IPS DF 19.7 (cell line): ENCODE measurements around the gene GPRC5D.

ENCODE experiments used
- DNase-seq: peaks from one replicate; pipeline ENCODE4 v3.0.0-alpha.2; 2013; ENCODE audit warnings: low read depth, low spot score

Gene GPRC5D

DNA sequence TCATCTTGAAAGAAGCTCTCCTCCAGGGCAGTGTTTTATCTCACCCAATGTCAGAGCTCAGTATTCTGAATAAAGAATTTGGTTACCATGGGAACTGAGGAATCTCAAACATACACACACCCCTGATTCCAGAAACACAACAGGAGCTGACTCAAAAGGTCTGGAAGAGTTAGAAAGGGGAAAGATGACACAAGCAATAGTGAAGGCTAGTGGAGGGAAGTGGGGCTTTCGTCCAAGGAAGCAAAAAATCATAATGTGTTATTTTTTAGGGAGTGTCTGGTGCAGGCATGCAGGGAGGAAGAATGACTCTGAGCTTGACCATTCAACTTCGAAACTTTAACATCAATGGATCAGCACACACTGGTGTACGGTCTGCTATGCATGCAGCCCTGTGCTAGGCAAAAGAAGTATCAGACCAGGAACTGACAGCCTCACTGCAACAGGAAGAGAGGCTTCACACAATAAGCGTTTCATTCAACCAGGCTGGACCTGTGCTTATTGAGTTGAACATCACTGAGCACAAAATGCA is 27.8 kb upstream of the GPRC5D start:
- DNase-seq, result no peak

DNA sequence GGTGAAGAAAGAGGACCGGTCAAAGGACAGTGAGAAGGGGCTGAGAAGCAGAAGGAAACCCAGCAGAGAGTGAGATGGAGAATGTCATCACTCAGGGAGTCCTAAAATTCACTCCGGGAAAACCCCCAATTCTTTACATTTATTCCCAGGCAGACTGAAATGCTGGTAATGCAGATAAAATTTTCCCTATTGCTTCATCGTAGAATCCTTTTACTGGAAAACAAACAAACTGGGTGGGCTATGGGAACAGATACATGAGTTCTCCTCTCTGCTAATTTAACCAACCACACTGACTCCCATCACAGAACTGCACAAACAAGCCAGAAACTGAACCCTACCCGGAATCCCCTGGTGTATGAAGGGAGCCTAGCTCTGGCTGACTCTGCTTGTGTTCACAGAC is 27.2 kb upstream of the GPRC5D start:
- no peak for DNase-seq

DNA sequence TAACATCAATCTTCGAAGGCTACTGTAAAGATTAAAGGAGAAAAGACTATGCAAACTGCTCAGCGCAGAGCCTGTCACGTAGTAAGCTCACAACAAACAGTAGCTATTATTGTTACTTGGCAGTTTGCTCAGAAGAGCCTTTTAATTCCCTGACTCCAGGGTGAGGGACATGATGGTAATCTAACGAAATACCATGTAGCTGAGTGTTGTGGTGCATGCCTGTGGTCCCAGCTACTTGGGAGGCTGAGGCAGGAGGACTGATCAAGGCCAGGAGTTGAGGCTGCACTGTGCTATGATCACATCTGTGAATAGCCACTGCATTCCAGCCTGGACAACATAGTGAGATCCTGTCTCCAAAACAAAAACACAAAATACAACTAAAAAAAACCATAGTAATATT is 25.3 kb upstream of the GPRC5D start:
- DNase-seq, result no peak

DNA sequence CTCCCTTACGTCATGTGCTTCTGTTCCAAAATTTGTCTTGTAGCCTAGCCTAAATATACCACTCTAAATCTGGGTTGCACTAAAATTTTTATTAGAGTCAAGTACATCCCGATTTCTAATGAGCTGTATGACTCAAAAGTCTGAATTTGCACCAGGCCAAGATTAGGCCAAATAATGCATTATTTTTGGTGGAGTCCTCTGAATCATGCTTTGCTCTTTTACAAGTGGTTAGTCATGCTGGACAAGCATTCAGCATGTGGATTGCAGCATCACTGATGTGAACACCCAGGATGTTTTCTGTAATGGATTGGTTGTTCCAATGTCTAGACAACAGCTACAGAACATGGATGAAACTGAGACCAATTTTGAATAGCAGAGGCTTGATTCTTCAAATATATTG is 24.4 kb upstream of the GPRC5D start:
- DNase-seq, result no peak

DNA sequence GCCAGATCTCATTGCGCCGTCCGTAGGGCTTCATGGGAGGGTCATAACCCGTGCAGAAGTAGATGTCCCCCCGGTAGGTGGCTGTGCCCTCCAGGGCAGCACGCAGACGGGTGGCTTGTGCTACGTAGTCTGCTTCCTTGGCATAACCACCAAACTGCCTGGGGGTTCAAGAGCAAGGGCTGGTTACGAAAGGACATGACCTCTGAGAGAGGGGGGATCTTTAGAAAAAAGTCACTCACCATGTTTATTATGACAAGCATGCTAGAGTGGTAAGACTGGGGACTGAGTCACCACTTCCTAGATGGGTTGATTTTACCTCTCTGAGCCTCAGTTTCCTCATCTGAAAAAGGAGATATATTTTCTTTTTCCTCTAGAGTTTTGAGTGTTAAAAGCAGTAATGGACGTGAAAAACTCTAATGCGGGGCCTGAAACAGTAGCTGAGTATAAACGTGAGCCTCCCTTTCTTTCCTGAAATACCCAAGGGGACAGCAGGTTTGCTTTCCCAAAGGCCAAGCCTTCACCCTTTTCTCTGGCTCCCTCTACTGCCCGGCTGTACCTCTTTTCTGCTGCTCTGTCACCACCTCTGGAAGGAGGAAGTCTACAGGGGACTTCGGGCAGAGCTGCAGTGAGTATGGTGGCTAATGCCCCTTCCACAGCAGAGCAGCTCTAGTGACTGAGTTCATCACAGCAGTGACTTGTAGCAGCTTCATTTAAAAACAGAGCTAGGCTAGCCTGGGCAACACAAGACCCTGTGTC is 23.5 kb upstream of the GPRC5D start:
- no peak for DNase-seq

DNA sequence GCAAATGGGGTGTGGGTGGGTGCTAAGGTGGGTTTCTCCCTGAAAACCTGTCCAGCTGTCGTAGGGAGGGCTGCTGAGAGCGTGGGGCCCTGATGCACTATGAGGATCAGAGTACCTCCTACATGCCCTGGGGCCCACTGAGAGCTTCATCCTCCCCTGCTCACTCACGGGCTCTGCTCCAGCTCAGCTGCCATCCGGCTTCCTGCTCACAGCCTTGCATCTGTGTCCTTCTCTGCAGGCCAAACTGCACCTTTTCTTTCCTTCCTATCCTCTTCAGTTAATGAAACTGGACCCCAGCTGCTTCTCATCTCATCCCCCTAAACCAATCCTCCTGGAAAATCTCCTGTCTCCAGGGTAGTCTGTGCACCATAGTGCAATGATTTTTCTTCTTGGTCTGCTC is 22.2 kb upstream of the GPRC5D start:
- no peak for DNase-seq

DNA sequence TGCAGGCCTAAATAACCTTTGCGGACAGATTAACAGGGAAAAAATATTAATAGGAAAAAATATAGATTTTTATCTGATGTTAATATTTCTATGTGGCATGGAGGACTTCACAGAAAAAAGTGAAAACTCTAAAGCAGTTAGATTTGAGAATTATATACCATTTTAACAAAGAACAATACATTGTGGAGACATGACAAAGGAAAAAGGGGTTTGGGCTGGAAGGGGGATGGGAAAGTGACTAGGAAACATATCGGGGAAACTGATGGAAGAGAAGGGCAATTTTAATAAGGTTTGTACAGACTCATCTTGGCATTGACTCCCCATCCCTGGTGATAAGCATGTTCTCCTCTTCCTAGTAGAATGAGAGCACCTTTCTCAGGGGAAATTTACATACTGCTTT is 21.0 kb upstream of the GPRC5D start:
- DNase-seq, result no peak

DNA sequence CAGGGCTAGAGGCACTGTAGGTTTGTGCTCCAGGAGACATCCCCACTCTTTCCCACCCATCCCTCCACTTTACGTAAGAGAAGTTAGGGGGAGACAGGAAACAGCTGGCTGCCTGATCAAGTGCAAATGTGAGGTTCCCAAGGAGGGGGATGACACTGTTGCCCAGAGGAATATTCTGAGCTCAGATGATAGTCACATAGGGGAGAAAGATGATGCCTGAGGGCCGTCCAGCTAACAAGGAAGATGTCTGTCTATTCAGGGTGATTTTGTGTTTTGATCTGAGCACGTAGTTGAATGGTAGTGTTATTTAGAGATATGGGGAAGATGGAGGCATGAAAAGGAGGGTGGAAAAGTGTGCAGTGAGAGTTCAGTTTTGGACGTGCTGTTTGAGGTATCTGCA is 13.9 kb upstream of the GPRC5D start:
- DNase-seq, result no peak

DNA sequence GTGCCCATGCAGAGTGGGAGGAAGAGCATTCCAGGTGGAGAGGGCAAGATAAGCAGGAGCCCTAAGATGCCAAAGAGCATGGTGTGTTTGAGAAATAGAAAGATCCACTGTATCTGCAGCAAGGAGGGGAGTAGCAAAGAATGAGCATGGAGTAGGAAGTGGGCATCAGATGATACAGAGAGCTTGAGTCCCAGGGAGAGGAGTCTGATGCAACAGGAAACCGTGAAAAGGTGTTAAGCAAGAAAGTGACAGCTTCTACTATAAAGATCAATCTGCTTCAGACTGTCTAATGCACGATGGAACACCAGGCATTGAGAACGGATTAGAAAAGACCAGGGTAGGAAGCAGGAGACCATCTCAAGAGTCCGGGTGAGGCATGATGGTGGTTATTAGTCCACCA is 12.3 kb upstream of the GPRC5D start:
- DNase-seq, result no peak

DNA sequence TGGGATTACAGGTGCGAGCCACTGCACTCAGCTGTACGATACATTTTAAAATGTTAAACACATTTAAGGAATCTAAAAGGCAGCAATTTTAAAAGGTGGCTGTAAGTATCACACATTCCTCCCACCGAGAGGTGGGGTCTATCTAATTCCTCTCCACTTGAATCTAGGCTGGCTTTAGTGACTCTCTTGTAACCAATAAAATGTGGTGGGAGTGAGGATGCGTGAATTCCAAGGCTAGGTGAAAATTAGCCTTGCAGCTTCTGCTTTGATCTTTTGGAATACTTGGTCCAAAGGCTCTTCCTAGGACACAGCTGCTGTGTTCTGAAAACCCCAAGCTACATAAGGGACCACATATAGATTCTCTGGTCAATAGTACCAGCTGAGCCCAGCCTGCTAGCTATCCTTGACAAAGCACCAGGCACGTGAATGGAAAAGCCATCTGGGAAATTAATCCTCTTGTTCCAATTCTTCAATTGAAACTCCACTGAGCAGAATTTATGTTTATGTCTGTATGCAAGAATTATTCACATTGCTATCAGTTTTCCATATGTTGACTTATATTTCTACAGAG is 8.8 kb upstream of the GPRC5D start:
- no peak for DNase-seq

DNA sequence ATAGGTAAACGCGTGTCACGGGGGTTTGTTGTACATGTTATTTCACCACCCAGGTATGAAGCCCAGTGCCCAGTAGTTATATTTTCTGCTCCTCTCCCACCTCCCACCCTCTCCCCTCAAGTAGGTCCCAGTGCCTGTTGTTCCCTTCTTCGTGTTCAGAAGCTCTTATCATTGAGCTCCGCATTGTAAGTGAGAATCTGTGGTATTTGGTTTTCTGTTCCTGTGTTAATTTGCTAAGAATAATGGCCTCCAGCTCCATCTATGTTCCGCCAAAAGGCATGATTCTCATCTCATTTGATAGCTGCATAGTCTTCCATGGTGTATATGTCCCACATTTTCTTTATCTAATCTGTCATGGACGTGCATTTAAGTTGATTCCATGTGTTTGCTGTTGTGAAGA is 6.9 kb upstream of the GPRC5D start:
- no peak for DNase-seq

DNA sequence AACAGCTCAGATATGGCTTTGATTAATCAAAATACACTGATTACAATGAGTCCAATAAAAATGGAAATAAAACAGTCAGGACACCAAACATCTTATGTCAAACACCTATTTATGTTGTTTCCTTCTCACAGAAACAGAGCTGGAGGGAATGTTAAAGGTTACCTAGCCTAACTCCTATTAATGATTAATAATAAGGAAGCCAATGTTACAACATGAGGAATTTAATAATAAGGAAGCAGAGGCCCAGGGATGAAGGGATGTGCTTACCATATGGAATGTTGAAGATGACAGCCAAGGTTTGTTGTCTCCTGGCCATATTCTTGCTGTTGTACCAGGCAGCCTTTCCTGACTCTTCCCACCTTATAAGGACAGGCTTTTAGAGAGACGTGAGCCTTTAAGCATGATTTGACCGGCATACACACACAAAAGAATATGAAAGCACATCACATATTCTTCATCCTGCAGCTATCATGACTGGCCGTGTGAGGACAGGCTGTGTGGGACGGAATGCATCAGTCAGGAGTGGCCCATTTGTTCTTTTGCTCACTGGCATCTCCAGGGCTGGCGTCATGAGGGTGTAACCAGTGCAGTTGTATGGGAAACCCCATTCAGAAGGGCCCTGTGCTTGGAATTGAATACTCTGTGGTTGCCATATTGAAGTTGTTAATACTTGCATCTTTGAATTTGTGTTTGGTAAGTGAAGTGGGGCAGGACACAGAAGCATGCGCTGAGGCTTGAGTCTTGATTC is 3.1 kb upstream of the GPRC5D start:
- DNase-seq, result no peak

DNA sequence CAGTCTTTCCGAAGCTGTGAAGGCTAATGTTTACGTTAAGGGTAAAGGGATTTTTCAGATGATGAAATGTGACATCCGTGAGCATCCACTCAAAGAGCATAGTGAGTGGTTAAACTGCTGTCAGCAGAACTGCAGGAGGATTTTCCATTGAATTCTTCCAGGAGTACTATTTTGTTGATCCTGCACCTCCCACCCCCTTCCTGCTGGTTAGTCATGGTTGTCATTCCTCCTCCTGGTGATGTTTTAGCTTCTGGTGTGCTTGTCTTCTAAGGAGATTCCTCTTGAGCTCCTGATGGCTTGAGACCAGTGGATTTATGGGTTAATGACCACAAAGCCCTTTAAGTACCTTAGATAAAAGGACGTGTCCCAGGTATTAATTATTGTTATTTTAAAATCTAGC is 2.4 kb upstream of the GPRC5D start:
- no peak for DNase-seq

DNA sequence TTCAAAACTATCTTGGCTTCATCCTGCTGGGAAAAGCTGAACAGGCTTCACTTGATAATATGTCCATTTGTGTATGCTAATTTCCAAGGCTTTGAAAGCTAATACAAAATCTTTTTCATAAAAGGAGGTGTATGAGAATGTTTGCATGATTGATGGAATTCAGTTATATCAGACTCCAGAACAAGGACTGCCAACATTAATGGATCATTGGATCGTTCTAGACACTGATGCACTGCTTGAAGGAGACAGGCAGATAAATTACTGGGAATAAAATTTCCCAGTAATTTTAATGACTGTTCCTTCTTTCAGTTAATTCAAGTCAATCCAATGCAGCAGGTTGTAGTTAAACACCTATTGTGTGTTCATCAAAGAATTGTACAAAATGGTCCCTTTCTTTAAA is 466 bp downstream of the GPRC5D start:
- DNase-seq, result no peak

DNA sequence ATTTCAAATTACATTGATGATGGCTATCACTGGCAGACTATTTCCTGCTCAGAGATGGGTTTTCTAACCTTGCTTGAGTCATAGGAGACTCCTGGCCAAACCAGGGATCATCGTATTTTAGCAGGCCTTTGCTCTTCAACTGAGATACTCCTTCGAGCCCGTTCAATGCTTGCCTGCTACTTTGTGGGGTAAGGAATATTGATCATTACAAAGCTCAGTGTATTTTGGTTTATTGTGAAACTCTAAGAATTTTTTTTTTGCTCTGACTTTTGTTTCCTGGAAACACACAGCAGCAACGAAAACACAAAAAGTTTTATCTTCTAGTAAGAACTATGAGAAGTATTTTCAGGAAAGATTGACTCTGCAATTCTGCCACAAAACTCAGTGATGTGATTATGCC is 4.1 kb downstream of the GPRC5D start:
- DNase-seq, result no peak

DNA sequence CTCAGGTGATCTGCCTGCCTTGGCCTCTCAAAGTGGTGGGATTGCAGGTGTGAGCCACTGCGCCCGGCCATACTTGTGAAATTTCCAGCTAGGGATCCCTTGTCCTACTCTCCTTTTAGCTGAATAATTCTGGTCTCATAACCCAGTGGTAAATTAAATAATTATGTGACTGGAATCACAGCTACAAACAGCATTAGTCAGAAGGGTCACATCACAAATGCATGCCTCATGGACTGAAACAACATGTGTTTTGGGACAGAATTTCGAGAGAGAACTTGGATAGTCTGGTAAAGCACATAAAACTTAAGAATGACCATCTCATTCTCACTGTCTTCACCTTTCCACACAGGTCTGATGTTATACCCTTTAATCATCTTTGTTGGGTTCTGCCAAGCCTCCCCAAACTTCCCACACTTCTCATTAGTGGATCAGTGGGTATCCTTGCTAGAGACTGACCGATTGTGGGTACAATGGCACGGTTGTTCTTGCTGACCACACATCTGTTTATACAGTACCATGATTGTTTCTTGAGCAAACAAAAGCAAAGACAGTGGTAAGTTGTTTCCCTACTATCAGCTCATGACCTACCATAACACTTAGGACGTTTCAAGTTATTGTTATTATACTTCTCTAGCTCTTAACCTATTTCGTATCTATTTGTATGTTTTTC is 5.1 kb downstream of the GPRC5D start:
- DNase-seq, result no peak

DNA sequence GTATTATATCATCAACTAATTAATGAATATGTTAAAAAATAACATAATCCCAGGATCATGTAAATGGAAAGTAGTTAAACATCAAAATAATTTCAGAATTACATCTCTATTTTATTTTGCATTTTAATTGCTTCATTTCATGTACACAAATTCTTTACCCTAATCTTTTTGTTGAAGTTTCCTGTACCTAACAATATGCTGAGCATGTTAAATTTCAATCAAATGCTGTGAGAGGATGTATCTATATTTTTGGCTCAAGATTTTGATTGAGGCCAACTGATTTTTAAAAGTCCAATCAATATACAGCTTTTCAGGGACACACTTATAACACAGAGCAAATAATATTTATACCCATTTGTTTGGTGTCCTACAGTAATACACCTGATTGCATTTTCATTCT is 6.4 kb downstream of the GPRC5D start:
- DNase-seq, result no peak

DNA sequence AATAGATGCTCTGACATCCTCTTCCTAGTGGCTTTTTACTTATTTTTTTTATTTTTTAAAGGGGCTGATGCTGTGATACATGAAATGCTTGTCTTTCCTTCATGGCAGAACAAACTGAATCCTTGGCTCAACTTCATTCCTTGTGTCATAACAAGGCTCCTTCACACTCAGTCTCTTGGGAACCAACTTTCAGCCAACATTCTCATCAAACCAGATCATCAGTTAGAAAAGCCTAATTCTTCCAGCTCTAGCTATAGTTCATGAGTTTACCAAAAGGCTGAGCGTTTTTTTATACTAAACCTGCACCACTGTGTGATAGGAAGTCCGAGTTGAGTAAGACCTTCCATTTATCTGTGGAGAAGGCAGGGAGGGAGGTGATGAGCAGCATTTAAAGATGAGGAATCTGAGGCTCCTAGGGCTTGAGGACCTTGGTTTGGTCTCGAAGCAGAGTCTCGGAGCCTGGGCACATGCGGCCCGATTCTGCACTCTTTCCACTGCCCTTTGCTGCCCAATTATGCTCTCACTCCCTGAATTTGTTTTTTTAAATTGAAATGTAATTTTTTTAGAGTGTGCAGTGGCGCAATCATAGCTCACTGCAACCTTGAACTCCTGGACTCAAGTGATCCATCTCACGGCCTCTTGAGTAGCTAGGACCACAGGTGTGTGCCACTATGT is 8.2 kb downstream of the GPRC5D start:
- DNase-seq, result no peak

DNA sequence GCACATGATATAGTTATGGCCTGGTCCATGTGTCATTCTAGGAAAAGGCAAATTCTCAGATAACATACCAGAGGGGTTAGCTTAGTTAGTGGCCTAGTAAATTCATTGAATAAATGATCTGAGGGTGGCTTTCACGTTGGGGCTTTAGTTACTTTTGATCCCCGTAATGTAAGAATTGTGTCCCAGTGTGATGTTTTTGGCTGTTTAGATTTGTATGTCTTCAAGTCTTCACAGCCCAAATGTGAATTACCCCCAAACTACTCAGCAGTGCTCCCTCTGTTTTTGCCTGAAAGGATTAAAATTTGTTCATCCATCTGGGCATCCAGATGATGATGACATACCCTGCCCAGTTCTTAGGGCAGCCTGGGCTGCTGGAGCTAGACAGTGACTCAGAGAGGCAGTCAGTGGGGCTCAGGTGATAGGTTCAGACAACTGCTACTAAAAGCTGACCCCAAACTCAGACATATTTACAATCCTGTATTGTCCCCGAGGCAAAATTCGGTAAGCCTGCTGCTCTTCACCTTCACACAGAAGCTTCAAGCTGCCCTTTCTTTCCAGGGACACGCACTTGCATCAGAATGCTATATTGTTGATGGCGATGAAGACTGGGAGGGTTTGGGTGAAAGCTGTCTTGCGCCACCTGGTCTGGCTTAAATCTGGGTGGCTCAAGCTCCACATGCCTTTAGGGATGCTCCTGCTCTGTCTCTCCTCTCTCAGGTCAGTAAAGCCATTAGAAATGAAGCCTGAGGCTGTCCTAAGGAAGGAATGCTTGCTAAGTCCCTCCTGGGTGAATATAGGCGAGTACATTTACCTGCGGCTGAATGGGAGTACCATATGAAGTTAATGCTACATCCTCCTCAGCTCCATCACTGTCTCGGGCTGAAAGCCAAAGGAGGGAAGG is 10.3 kb downstream of the GPRC5D start:
- DNase-seq, result no peak

DNA sequence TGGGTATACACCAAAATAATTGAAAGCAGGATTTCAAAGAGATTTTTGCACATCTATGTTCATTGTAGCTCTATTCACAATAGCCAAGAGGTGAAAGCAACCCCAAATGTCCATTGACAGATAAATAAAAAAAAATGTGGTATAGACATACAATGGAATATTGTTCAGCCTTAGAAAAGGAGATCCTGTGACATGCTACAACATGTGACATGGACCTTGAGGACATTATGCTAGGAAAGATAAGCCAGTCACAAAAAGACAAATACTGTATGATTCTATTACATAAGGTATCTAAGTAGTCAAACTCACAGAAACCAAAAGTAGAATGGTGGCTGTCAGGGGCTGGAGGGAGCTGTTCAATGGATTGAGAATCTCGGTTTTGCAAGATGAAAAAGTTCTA is 12.1 kb downstream of the GPRC5D start:
- no peak for DNase-seq

DNA sequence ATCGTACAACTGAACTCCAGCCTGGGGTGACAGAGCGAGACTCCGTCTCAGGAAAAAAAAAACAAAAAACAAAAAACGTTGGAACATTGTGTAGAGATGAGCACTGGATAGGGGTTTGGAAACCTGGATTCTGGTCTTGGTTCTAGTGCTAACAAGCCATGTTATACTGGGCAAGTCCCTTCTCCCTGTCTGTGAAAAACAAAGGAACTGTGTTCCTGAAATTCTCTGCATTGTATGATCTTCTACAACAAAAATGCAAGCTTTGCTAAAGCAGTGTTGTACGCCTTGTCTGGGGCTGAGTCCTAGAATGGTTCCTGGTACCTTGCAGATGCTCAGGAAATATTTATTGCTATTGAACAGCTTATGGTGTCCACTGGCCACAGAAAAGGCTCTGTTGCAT is 13.4 kb downstream of the GPRC5D start:
- DNase-seq, result no peak
